ENCODE measurements around the gene IFI27L2.

Gene IFI27L2

GRCh38 chr14:94123296-94123695, 6.1 kb downstream of the IFI27L2 start:
- DNase-seq (ENCODE audit: low read depth in 2 of 2) = no peak

GRCh38 chr14:94122438-94122837, 7.0 kb downstream of the IFI27L2 start:
- no peak for DNase-seq (ENCODE audit: low read depth in 2 of 2)

GRCh38 chr14:94121485-94121884, 7.9 kb downstream of the IFI27L2 start:
- no peak for DNase-seq (ENCODE audit: low read depth in 2 of 2)

GRCh38 chr14:94120667-94121340, 8.6 kb downstream of the IFI27L2 start:
- no peak for DNase-seq (ENCODE audit: low read depth in 2 of 2)

GRCh38 chr14:94119071-94119470, 10.3 kb downstream of the IFI27L2 start:
- no peak for DNase-seq (ENCODE audit: low read depth in 2 of 2)

GRCh38 chr14:94117856-94118255, 11.5 kb downstream of the IFI27L2 start:
- no peak for DNase-seq (ENCODE audit: low read depth in 2 of 2)

- no peak for DNase-seq (ENCODE audit: low read depth in 2 of 2)
Observed at GRCh38 chr14:94116701-94117100, 12.7 kb downstream of the IFI27L2 start.

- no peak for DNase-seq (ENCODE audit: low read depth in 2 of 2)
Observed at GRCh38 chr14:94115631-94116030, 13.8 kb downstream of the IFI27L2 start.

GRCh38 chr14:94115058-94115591, 14.3 kb downstream of the IFI27L2 start:
- no peak for DNase-seq (ENCODE audit: low read depth in 2 of 2)

- DNase-seq (ENCODE audit: low read depth in 2 of 2) = no peak
Observed at GRCh38 chr14:94114589-94115057, 14.8 kb downstream of the IFI27L2 start.

GRCh38 chr14:94113908-94114588, 15.4 kb downstream of the IFI27L2 start:
- no peak for DNase-seq (ENCODE audit: low read depth in 2 of 2)

GRCh38 chr14:94113490-94113889, 15.9 kb downstream of the IFI27L2 start:
- DNase-seq (ENCODE audit: low read depth in 2 of 2) = no peak

GRCh38 chr14:94113073-94113472, 16.3 kb downstream of the IFI27L2 start:
- no peak for DNase-seq (ENCODE audit: low read depth in 2 of 2)

GRCh38 chr14:94112513-94113063, 16.8 kb downstream of the IFI27L2 start:
- DNase-seq (ENCODE audit: low read depth in 2 of 2) = no peak

GRCh38 chr14:94111276-94112095, 17.9 kb downstream of the IFI27L2 start:
- no peak for DNase-seq (ENCODE audit: low read depth in 2 of 2)

GRCh38 chr14:94110552-94111181, 18.7 kb downstream of the IFI27L2 start, which contains the start of gene IFI27:
Gene IFI27, plus strand, starts transcription at chr14:94110736.
- DNase-seq (ENCODE audit: low read depth in 2 of 2) = no peak

- DNase-seq (ENCODE audit: low read depth in 2 of 2) = no peak
Observed at GRCh38 chr14:94109915-94110250, 19.5 kb downstream of the IFI27L2 start.

GRCh38 chr14:94104731-94105130, 24.7 kb downstream of the IFI27L2 start:
- DNase-seq (ENCODE audit: low read depth in 2 of 2) = no peak

- DNase-seq (ENCODE audit: low read depth in 2 of 2) = no peak
Observed at GRCh38 chr14:94103554-94104150, 25.8 kb downstream of the IFI27L2 start.

- DNase-seq (ENCODE audit: low read depth in 2 of 2) = no peak
Observed at GRCh38 chr14:94102768-94103482, 26.5 kb downstream of the IFI27L2 start.

Data from stimulated activated CD4-positive, alpha-beta T cell treated with anti-CD3 and anti-CD28 coated beads, Interleukin-1b, Interleukin-23, amount 100 ng/mL, for 1 hour (primary cell).